Dermis blood vessel endothelial cell (primary cell): Measurements from ENCODE around the gene FANCM. TPM values are rescaled to one million over a fixed set of nuclear protein-coding genes. Genes with fewer than 3 reads are reported as not detected.
"Not testable (repeated sequence)": the region's sequence is repeated elsewhere in the genome, so short reads cannot be mapped to it uniquely, and the experiment has no call there.

Experiments used
- DNase-seq: peaks from one replicate; pipeline ENCODE4 v3.0.0; 2010
- total RNA-seq: library from RNA; depleted of rRNA; stranded (reverse); fragments of >200 nt; gene quantifications from 2 replicates; pipeline ENCODE4 v1.2.3, GENCODE V29; 2014

Gene FANCM
- total RNA-seq = 9.0 and 12.5 TPM in 2 replicates

GRCh38 chr14:45135659-45136395 is at the start of gene FANCM:
FANCM (plus strand) TSS chr14:45135930; CDS start chr14:45136032, 102 bp downstream.
- peak; percentile 99 for DNase-seq

- no peak for DNase-seq
Measured at GRCh38 chr14:45089813-45090212, 45.9 kb upstream of the FANCM start.

- DNase-seq = peak; percentile 29
Measured at GRCh38 chr14:45091710-45092109, 44.0 kb upstream of the FANCM start.

- DNase-seq = no peak
Measured at GRCh38 chr14:45094275-45094674, 41.5 kb upstream of the FANCM start.

- no peak for DNase-seq
Measured at GRCh38 chr14:45095143-45095542, 40.6 kb upstream of the FANCM start.

- no peak for DNase-seq
Measured at GRCh38 chr14:45096218-45096617, 39.5 kb upstream of the FANCM start.

- no peak for DNase-seq
Measured at GRCh38 chr14:45103806-45104205, 31.9 kb upstream of the FANCM start.

- no peak for DNase-seq
Measured at GRCh38 chr14:45104561-45104960, 31.2 kb upstream of the FANCM start.

- DNase-seq = peak; percentile 34
Measured at GRCh38 chr14:45112896-45113781, 22.6 kb upstream of the FANCM start.

- DNase-seq = no peak
Measured at GRCh38 chr14:45114327-45114726, 21.4 kb upstream of the FANCM start.

- no peak for DNase-seq
Measured at GRCh38 chr14:45118594-45118993, 17.1 kb upstream of the FANCM start.

GRCh38 chr14:45120096-45120495 is 15.6 kb upstream of the FANCM start:
- DNase-seq = no peak

- no peak for DNase-seq
Measured at GRCh38 chr14:45123271-45123670, 12.5 kb upstream of the FANCM start.

- DNase-seq = no peak
Measured at GRCh38 chr14:45125754-45126153, 10.0 kb upstream of the FANCM start.

GRCh38 chr14:45128963-45129629 is 6.6 kb upstream of the FANCM start:
- no peak for DNase-seq

GRCh38 chr14:45133683-45134050 is 2.1 kb upstream of the FANCM start:
- peak; percentile 18 for DNase-seq

- DNase-seq = peak; percentile 99
Measured at GRCh38 chr14:45134051-45134958, 1.4 kb upstream of the FANCM start, which contains the start of gene FKBP3. FKBP3 (minus strand) TSS chr14:45134481; CDS start chr14:45134456, 25 bp downstream.

GRCh38 chr14:45135156-45135555 is 574 bp upstream of the FANCM start:
- DNase-seq = peak; percentile 51

- no peak for DNase-seq
Measured at GRCh38 chr14:45136399-45136798, 669 bp downstream of the FANCM start.

- no peak for DNase-seq
Measured at GRCh38 chr14:45140661-45141187, 5.0 kb downstream of the FANCM start.

- DNase-seq = not testable (repeated sequence)
Measured at GRCh38 chr14:45142083-45142482, 6.4 kb downstream of the FANCM start.

GRCh38 chr14:45144658-45145057 is 8.9 kb downstream of the FANCM start:
- DNase-seq = no peak
